HepG2 (cell line): Measurements from ENCODE around the gene FTL. TPM values are rescaled to one million over a fixed set of nuclear protein-coding genes. Genes with fewer than 3 reads are reported as not detected.

Source experiments
- ATAC-seq: fragments of 200-7000 bp; cut with Tn5 transposase; 3 replicates; pipeline ENCODE4 v1.9.1; 2020; ENCODE audit warnings: mild to moderate bottlenecking, moderate library complexity
- BruUV-seq: library from RNA; stranded (reverse); fragments of 400-500 nt; replicated peaks from 2 replicates; lab custom pipeline; 2021; lab: Mats Ljungman, UMichigan
- CTCF ChIA-PET: fragments of 300-600 bp; formaldehyde crosslinking; extraction: SDS; loops from one replicate; lab custom pipeline; 2021; ENCODE audit warnings: low total read pairs, inconsistent platforms, low intra/inter-chr PET ratio; lab: Yijun Ruan, JAX
- POLR2A ChIA-PET: fragments of 350-600 bp; sonication (Branson Sonifier 250); formaldehyde crosslinking; loops from one replicate; lab custom pipeline; 2020; ENCODE audit warnings: antibody characterized with exemption, inconsistent platforms; lab: Yijun Ruan, JAX
- DNase-seq: peaks from one replicate; pipeline ENCODE4 v3.0.0-alpha.2; 2015; ENCODE audit warnings: low spot score
- FAIRE-seq: peaks from 3 replicates; lab custom pipeline; 2011; peaks lifted over from hg19 to GRCh38; lab: Jason Lieb, UNC
- H2AFZ ChIP-seq: one replicate; pipeline ENCODE4 v1.6.1; 2011; ENCODE audit warnings: low read length, inconsistent platforms
- H3K27ac ChIP-seq: fragments of 300-600 bp; 3 replicates; pipeline ENCODE4 v1.8.0; 2011; ENCODE audit warnings: mixed run types, mild to moderate bottlenecking, mixed read lengths, low read length, inconsistent platforms; ENCODE audit not compliant: insufficient read depth; ENCODE audit errors: extremely low read length
- H3K27me3 ChIP-seq, 2 experiments: fragments of 200-600 bp in 1 of 2; 2 replicates in 1 of 2; 3 replicates in 1 of 2; pipeline versions ENCODE4 v1.6.0 to v1.8.0; 2011; ENCODE audit warnings: low read length in 2 of 2, mild to moderate bottlenecking in 2 of 2, moderate library complexity in 2 of 2, inconsistent platforms in 1 of 2; ENCODE audit not compliant: insufficient read depth in 2 of 2, control insufficient read depth in 1 of 2
- H3K36me3 ChIP-seq, 2 experiments: fragments of 200-600 bp in 1 of 2; replicated peaks in 1 of 2; 2 replicates in 1 of 2; 3 replicates in 1 of 2; pipeline versions ENCODE4 v1.5.1 to v1.8.0; 2011; ENCODE audit warnings: low read length in 2 of 2, inconsistent platforms in 1 of 2; ENCODE audit not compliant: insufficient read depth in 2 of 2, control insufficient read depth in 1 of 2
- H3K4me1 ChIP-seq: 2 replicates; pipeline ENCODE4 v1.5.1; 2012; ENCODE audit warnings: low read length, inconsistent platforms; ENCODE audit not compliant: insufficient read depth
- H3K4me2 ChIP-seq: 2 replicates; pipeline ENCODE4 v1.6.0; 2011; ENCODE audit warnings: low read depth, low read length, inconsistent platforms
- H3K4me3 ChIP-seq, 3 experiments: fragments of 200-600 bp in 1 of 3; sonication (generic), shearing (Covaris generic) in 1 of 3; replicated peaks in 1 of 3; 2 replicates each; pipeline ENCODE4 v1.5.1; 2011 to 2016; ENCODE audit warnings: low read length in 3 of 3, inconsistent platforms in 2 of 3, low read depth in 2 of 3, mild to moderate bottlenecking in 2 of 3, control low read depth in 1 of 3, mixed read lengths in 1 of 3; ENCODE audit not compliant: insufficient read depth in 1 of 3
- H3K79me2 ChIP-seq: one replicate; pipeline ENCODE4 v1.6.1; 2011; ENCODE audit warnings: low read length, inconsistent platforms; ENCODE audit not compliant: insufficient read depth
- H3K9ac ChIP-seq: 2 replicates; pipeline ENCODE4 v1.6.0; 2011; ENCODE audit warnings: mild to moderate bottlenecking, low read depth, low read length, inconsistent platforms; ENCODE audit not compliant: insufficient read depth
- H3K9me3 ChIP-seq: 2 replicates; pipeline ENCODE4 v1.5.1; 2012; ENCODE audit warnings: mild to moderate bottlenecking, low read length
- H4K20me1 ChIP-seq: 2 replicates; pipeline ENCODE4 v1.6.0; 2011; ENCODE audit warnings: inconsistent platforms, mild to moderate bottlenecking, low read length, moderate library complexity; ENCODE audit not compliant: insufficient read depth
- AHR ChIP-seq: IDR thresholded peaks from 2 replicates; pipeline ENCODE4 v1.6.1; 2018; ENCODE audit warnings: missing genetic modification reagents, missing compliant biosample characterization
- ARNT ChIP-seq: fragments of 450-650 bp; IDR thresholded peaks from 2 replicates; pipeline ENCODE4 v1.6.1; 2017
- BORCS8-MEF2B ChIP-seq: sonication (generic); formaldehyde crosslinking; IDR thresholded peaks from 2 replicates; pipeline ENCODE4 v1.8.0; 2022; ENCODE audit warnings: mild to moderate bottlenecking, missing genetic modification reagents
- GATAD1 ChIP-seq: IDR thresholded peaks from 2 replicates; pipeline ENCODE4 v1.6.1; 2016; ENCODE audit warnings: missing genetic modification reagents, missing compliant biosample characterization
- NCOA2 ChIP-seq: sonication (generic); formaldehyde crosslinking; IDR thresholded peaks from 2 replicates; pipeline ENCODE4 v1.8.0; 2022; ENCODE audit warnings: inconsistent platforms
- NR3C1 ChIP-seq: sonication (generic); formaldehyde crosslinking; IDR thresholded peaks from 2 replicates; pipeline ENCODE4 v1.4.0; 2020; ENCODE audit warnings: missing genetic modification reagents
- REPIN1 ChIP-seq: sonication (generic); formaldehyde crosslinking; IDR thresholded peaks from 2 replicates; pipeline ENCODE4 v1.8.0; 2022; ENCODE audit warnings: missing genetic modification reagents, low read depth, mild to moderate bottlenecking, borderline replicate concordance
- SAFB2 ChIP-seq: sonication (generic); formaldehyde crosslinking; IDR thresholded peaks from 2 replicates; pipeline ENCODE4 v1.5.1; 2020; ENCODE audit warnings: missing genetic modification reagents, low read depth, mild to moderate bottlenecking, borderline replicate concordance
- SKI ChIP-seq: fragments of 450-650 bp; IDR thresholded peaks from one replicate; pipeline ENCODE4 v1.6.1; 2018; ENCODE audit warnings: mild to moderate bottlenecking; ENCODE audit not compliant: partially characterized antibody
- SPEN ChIP-seq: sonication (generic); formaldehyde crosslinking; IDR thresholded peaks from 2 replicates; pipeline ENCODE4 v1.5.1; 2020; ENCODE audit warnings: low read depth, mild to moderate bottlenecking, missing genetic modification reagents
- YY1 ChIP-seq: IDR thresholded peaks from 2 replicates; pipeline ENCODE4 v1.6.1; 2011; ENCODE audit warnings: low read length, low read depth, moderate library complexity, mild to moderate bottlenecking; ENCODE audit not compliant: insufficient read depth, insufficient replicate concordance
- ZNF704 ChIP-seq: sonication (generic); formaldehyde crosslinking; IDR thresholded peaks from 2 replicates; pipeline ENCODE4 v1.8.1; 2023; ENCODE audit warnings: mild to moderate bottlenecking, inconsistent platforms, moderate library complexity, missing genetic modification reagents, borderline replicate concordance
- ZNF800 ChIP-seq: sonication (generic); formaldehyde crosslinking; IDR thresholded peaks from 2 replicates; pipeline ENCODE4 v1.4.0; 2020; ENCODE audit warnings: missing genetic modification reagents
- ZSCAN29 ChIP-seq: sonication (generic); formaldehyde crosslinking; conservative IDR thresholded peaks from 2 replicates; pipeline ENCODE4 v1.4.0; 2020; ENCODE audit warnings: mild to moderate bottlenecking, missing genetic modification reagents
- WGBS: methylation state at CpG from one replicate; pipeline ENCODE4 v1.1.6; 2017; ENCODE audit warnings: low lambda C conversion rate; 5-methylcytosine and 5-hydroxymethylcytosine counted together
- in situ Hi-C: cut with HindIII; loops from 2 replicates; pipeline ENCODE4 v1.10.0; 2017; ENCODE audit warnings: low pct_unique_long_range_greater_than_20kb; ENCODE audit not compliant: extremely low pct_ligation_motif_present
- intact Hi-C: fragments of 100-400 bp; cut with micrococcal nuclease; formaldehyde crosslinking; loops from one replicate; pipeline ENCODE4 v1.10.0; 2022; ENCODE audit not compliant: unreplicated experiment
- polyA plus RNA-seq, 8 experiments: library from polyadenylated mRNA; depleted of rRNA in 3 of 8; stranded (reverse) in 7 of 8; unstranded in 1 of 8; fragments of >200 nt; fragmentation: Illumina TruSeq in 4 of 8; extraction: Trizol in 4 of 8; gene quantifications; 2 replicates each; pipeline versions ENCODE4 v1.2.1 to v1.2.3, GENCODE V29; 2011 to 2016; ENCODE audit warnings: low read depth in 4 of 8, missing spikeins in 1 of 8, mixed read lengths in 1 of 8; ENCODE audit not compliant: insufficient read depth in 1 of 8
- total RNA-seq, 5 experiments: library from RNA; depleted of rRNA; stranded (reverse); fragments of >200 nt; fragmentation: Illumina TruSeq; extraction: Trizol; gene quantifications; 2 replicates each; pipeline ENCODE4 v1.2.3, GENCODE V29; 2016; ENCODE audit warnings: low read depth in 1 of 5
- TF ChIP-seq, protein P1 (sequence below): sonication (generic); formaldehyde crosslinking; IDR thresholded peaks from 2 replicates; pipeline ENCODE4 v1.4.0; 2020; ENCODE audit warnings: missing genetic modification reagents, borderline replicate concordance
- TF ChIP-seq, protein P2 (sequence below): sonication (generic); formaldehyde crosslinking; IDR thresholded peaks from 2 replicates; pipeline ENCODE4 v1.8.0; 2022; ENCODE audit warnings: mild to moderate bottlenecking, missing genetic modification reagents, borderline replicate concordance
- TF ChIP-seq, protein P3 (sequence below): sonication (generic); formaldehyde crosslinking; IDR thresholded peaks from 2 replicates; pipeline ENCODE4 v1.4.0; 2020; ENCODE audit warnings: missing genetic modification reagents, low read depth, mild to moderate bottlenecking, borderline replicate concordance

The FTL gene
- total and polyA plus RNA-seq, 2 of the 13 experiments (the other 11 are each of a cell fraction or from before 2014, with no cell fraction given): 2,721 to 8,800 TPM

- no peak overlapping the region for H3K4me2 ChIP-seq
- ATAC-seq: peak; percentile 16
- 37% methylated on average over 18 of the region's 19 CpGs for WGBS
- BruUV-seq: no TSS peak
- ChIA-PET CTCF (interaction anchor here (0.9 kb wide), 1 partner anchor 36 kb away, joined by 8 read pairs; no protein-coding TSS in a partner anchor), POLR2A (interaction anchor here (0.6 to 2.6 kb wide), 17 partner anchors 9 to 238 kb away, joined by 3 to 24 read pairs (median 6); partner anchors contain the start of genes BAX, DHDH, GYS1 and NUCB1)
- H3K79me2 ChIP-seq: peaks cover 8% of the 10 kb centered on the region
- no peaks in the 10 kb centered on the region; a peak in 1 of 5 replicates for H3K27me3 ChIP-seq
- no peak overlapping the region for H3K4me3 ChIP-seq
- H3K9me3 ChIP-seq: no peaks in the 10 kb centered on the region
- intact Hi-C loops (loop anchor here (1.0 to 2.0 kb wide), 2 partner anchors 36 to 64 kb away; no protein-coding TSS in a partner anchor), in situ Hi-C loops (no loop called here)
- no peak overlapping the region for H3K27ac ChIP-seq
- peak; percentile 57 for DNase-seq
- H2AFZ ChIP-seq: no peak overlapping the region
- H3K4me1 ChIP-seq: peaks cover 17% of the 10 kb centered on the region
- H3K36me3 ChIP-seq: peaks cover 11 to 33% of the 10 kb centered on the region in 2 experiments
- H4K20me1 ChIP-seq: peaks cover 25% of the 10 kb centered on the region
- FAIRE-seq: peak; percentile 46
- H3K9ac ChIP-seq: no peak overlapping the region
- TF ChIP-seq SKI (no peak), BORCS8-MEF2B (0 out of 2 replicates have a peak, but pooled peaks have one; percentile 25), AHR (CRISPR knock-in tag) (no peak), ZNF704 (no peak), SPEN (CRISPR knock-in tag) (no peak), ZNF800 (CRISPR knock-in tag) (no peak), GATAD1 (CRISPR knock-in tag) (0 out of 2 replicates have a peak, but pooled peaks have one; percentile 13), NCOA2 (CRISPR knock-in tag) (no peak), ARNT (no peak), REPIN1 (peak; percentile 40; the same call in 1 of the 2 replicates), YY1 (peak; percentile 20), ZSCAN29 (CRISPR knock-in tag) (no peak), NR3C1 (CRISPR knock-in tag) (no peak), SAFB2 (CRISPR knock-in tag) (no peak)
- TF ChIP-seq, protein P1, sequence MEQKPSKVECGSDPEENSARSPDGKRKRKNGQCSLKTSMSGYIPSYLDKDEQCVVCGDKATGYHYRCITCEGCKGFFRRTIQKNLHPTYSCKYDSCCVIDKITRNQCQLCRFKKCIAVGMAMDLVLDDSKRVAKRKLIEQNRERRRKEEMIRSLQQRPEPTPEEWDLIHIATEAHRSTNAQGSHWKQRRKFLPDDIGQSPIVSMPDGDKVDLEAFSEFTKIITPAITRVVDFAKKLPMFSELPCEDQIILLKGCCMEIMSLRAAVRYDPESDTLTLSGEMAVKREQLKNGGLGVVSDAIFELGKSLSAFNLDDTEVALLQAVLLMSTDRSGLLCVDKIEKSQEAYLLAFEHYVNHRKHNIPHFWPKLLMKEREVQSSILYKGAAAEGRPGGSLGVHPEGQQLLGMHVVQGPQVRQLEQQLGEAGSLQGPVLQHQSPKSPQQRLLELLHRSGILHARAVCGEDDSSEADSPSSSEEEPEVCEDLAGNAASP (CRISPR knock-in tag): 0 out of 2 replicates have a peak, but pooled peaks have one; percentile 48
- TF ChIP-seq, protein P2, sequence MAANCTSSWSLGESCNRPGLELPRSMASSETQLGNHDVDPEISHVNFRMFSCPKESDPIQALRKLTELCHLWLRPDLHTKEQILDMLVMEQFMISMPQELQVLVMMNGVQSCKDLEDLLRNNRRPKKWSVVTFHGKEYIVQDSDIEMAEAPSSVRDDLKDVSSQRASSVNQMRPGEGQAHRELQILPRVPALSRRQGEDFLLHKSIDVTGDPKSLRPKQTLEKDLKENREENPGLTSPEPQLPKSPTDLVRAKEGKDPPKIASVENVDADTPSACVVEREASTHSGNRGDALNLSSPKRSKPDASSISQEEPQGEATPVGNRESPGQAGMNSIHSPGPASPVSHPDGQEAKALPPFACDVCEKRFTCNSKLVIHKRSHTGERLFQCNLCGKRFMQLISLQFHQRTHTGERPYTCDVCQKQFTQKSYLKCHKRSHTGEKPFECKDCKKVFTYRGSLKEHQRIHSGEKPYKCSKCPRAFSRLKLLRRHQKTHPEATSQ: no peak
- TF ChIP-seq, protein P3, sequence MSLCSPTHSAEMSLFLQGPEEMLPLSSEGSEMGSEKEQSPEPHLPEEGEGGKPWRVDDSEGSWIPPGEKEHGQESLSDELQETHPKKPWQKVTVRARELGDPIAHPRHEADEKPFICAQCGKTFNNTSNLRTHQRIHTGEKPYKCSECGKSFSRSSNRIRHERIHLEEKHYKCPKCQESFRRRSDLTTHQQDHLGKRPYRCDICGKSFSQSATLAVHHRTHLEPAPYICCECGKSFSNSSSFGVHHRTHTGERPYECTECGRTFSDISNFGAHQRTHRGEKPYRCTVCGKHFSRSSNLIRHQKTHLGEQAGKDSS (CRISPR knock-in tag): no peak
Observed at GRCh38 chr19:48970923-48971395, 5.8 kb downstream of the FTL start.
